Erythroblast (primary cell): ENCODE results near the gene MCF2L2.
"Not testable (repeated sequence)": the region's sequence is repeated elsewhere in the genome, so short reads cannot be mapped to it uniquely, and the experiment has no call there.

Experiments
- DNase-seq, 2 experiments: peaks; one replicate each; lab custom pipeline; 2025; lab: John Stamatoyannopoulos, UW
- GATA1 ChIP-seq: IDR thresholded peaks from 2 replicates; pipeline ENCODE4 v1.6.1; 2011; ENCODE audit warnings: low read depth, mild to moderate bottlenecking, control low read depth, low read length, moderate library complexity
- POLR2A ChIP-seq: IDR thresholded peaks from 2 replicates; pipeline ENCODE4 v1.6.1; 2011; ENCODE audit warnings: mild to moderate bottlenecking, low read length

MCF2L2 gene

DNA sequence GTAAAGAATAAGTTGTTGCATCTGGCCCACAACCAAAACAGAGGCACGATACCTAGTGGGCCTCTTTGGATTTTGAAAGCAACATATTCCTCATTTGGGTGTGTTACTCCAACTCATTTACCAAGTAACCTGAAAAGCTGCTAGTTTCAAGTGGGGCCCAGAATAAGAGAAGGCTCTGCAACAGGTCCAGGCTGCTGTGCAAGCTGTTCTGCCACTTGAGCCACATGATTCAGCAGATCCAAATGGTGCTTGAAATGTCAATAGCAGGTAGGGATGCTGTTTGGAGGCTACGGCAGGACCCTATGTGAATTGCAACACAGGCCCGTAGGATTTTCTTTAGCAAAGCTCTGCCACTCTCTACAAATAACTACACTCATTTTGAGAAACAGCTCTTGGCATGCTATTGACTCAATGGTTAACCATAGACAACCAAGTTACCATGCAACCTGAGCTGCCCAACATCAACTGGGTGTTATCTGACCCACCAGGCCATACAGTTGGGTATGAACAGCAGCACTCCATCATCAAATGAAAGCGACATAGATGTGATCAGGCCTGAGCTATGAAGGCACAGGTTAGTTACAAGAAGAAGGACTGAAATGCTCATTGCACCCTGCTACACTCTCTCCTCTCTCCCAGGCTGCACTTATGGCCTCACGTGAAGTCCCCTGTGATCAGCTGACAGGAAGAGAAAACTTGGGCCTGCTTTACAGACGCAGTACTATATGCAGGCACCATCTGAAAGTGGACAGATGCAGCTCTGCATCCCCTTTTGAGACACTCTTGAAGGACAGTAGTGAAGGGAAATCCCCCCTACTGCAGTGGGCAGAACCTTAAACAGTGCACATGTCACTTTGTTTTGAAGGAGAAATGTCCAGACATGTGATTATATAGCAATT lies 9.5 kb upstream of the MCF2L2 start:
- no peak for DNase-seq
- TF ChIP-seq GATA1 (no peak), POLR2A (no peak)

DNA sequence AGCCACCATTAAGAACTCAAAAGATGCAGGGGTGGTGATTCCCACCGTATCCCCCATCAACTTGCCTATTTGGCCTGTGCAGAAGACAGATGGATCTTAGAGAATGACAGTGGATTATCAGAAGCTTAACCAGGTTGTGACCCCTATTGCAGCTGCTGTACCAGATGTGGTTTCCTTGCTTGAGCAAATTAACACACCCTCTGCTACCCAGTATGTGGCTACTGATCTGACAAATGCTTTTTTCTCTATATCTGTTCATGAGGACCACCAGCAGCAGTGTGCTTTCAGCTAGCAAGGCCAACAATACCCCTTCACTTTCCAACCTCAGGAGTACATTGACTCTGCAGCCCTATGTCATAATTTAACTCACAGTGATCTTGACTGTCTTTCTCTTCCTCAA lies 8.6 kb upstream of the MCF2L2 start:
- DNase-seq, result no peak
- TF ChIP-seq POLR2A (no peak), GATA1 (no peak)

DNA sequence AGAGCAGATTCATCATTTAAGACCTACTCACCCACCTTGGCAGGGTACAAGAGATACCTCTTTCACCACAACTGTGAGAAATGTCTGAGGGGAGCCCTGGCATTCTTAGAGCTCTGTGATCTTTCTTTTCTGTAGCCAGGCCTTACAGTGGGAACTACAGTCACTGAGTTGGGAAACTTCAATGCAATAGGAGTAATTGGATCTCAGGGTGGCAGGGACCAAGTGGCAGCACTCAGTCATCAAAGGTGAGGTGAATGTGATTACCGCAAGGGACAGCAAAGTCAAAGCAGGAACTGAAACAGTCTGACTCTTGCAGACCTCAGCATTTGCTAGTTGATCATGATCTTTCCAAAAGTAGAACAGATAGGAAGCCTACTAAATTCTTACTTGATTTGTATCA lies 7.2 kb upstream of the MCF2L2 start:
- TF ChIP-seq GATA1 (no peak), POLR2A (no peak)
- DNase-seq, result no peak

DNA sequence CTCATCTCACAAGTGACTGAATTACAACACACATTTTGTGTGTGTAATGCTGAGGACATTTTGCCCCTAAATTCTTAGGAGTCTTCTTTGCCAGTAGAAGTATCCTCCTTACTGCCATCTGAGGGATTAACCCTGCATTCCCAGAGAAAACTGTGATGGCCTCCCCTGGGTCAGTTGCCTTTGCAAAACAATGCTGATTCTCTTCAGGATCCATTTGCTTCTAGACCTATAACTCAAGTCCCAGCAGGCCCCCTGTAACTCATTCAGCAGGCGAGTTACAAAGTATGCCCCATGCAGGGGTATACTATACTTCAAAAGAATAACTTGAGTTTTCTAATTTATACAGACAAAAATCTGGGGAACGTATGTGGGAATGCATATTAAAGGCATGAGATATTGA lies 6.6 kb upstream of the MCF2L2 start:
- TF ChIP-seq GATA1 (no peak), POLR2A (no peak)
- no peak for DNase-seq

- TF ChIP-seq GATA1 (no peak), POLR2A (no peak)
- DNase-seq, result no peak
Observed at GRCh38 chr3:183434503-183434902, 6.1 kb upstream of the MCF2L2 start.

DNA sequence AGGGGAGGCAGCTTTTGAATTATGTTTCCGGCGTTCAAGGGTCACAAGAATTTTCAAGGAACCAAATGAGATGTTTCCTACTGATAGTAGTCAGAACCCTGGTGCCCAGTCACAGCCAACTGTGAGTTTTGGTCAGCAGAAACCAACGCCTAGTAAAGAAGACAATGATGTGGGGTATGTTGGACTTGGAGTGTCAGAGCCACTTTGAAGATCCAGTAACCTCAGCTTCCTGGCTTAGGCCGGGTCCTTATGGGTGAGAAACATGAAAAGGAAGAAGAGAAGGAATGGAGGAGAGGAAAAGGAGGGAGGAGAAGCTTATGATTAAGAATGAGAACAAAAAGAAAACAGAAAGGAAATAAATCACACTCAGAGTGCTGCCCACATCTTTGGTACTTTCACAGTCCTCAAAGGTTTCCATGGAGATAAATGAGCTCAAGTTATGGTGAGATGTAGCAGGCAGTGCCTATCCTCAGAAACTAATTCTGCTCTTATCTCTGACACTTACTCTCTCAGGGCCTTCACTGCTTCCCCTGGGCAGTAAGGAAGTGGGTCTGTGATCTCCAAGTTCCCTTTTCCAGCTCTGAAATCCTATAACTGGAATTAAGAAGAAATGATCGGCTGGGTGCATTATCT lies 2.0 kb upstream of the MCF2L2 start:
- no peak for DNase-seq
- no peak for TF ChIP-seq POLR2A
- no peak for TF ChIP-seq GATA1

DNA sequence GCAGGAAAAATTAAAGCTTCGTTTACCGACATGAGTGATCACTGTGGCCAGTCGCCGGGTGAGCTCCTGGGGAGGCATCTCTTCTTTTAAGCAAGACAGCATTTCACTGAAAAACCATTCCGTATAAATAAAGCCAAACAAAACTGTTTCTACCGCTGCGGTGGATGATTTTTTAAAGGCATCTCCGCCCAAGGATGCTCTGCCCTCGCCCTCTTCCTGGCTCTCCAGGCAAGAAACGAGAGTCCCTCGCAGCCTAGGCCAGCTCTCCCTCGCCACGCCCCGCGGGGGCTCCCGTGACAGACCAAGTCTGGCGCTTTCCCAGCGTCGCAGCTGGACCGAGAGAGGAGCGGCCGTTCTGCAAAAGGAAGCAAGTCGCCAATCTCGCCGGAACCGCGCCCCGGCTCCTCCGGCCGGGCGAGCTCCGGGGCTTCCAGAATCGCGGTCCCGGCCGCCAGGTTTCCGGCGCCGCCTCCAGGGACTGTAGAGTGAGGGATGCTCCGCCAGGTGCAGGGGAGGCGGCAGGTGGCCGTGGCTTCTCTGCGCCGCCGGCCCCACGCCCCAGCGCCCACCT lies 458 bp downstream of the MCF2L2 start:
- TF ChIP-seq POLR2A, result no peak
- TF ChIP-seq GATA1, result no peak
- peak; percentile 21 to 28 for DNase-seq

DNA sequence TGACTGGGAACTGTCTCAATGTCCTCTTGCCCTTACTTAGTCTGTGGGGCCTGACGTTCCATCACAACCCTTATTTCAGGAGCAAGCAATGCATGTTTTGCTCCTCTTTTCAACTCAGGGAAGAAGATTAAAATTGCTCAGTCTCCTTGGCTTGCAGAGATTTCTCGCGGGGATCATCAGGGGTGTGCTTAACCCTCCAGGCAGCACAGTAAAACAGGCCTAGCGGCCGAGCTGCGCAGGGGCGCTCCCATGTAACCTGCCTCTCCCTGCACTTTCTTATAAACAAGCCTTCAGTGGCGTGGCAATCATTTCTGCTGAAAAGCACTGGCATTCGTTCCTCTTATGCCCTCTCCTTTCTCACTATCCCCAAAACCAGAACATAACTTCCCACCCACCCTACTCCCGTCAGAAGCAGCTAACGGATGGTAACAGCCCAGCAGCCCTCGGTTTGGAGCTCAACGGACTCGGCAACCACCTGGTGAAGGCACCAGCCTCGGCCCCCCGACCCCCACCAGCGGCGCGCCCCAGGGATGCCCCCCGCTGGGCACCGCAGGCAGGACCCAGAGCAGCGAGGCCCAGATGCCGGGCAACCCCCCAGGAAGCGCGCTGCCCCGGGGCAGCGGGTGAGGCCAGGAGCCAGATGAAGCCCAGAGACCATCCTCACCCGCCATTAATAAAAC lies 1.1 kb downstream of the MCF2L2 start:
- no peak for DNase-seq
- no peak for TF ChIP-seq POLR2A
- no peak for TF ChIP-seq GATA1

DNA sequence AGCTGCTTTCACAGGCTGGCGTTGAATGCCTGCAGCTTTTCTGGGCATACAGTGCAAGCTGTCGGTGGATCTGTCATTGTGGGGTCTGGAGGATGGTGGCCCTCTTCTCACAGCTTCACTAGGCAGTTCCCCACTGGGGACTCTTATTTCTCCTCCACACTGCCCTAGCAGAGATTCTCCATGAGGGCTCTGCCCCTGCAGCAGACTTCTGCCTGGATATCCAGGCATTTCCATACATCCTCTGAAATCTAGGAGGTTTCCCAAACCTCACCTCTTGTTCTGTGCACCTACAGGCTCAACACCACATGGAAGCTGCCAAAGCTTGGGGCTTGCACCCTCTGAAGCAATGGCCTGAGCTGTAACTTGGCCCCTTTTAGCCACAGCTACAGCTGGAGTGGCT lies 9.6 kb downstream of the MCF2L2 start:
- DNase-seq, result not testable (repeated sequence)

DNA sequence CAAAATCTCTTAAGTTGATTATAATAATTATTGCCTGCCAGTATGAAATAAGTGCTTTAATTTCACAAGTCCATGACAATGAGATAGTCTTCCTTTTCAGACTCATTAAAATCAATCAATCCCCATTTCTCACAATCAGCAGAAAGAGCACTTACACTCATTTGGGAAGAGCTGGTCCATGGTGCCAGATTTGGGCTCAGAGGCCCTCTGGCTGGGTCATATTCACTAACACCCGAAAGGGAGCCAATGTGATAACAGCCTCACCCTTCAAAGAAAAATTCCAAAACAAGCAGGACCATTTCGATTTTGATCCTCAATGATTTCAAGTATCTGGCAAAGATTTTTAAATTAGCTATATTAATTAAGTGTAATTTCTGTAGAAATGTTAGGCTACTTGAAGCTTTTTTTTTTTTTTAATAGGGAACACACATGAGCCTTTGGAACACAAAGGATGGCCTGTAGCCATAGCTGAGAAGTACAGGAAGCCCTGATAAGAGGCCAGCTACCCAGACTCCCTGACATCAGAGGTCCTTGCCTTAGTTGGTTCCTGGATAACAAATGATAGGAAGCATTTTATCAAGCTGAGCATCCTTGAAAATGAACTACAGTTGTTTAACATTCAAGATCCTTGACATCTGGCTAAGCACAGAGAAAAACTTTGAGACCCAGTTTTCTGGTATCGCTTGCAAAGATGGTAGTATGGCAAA lies 17.1 kb downstream of the MCF2L2 start:
- TF ChIP-seq GATA1 (no peak), POLR2A (no peak)
- DNase-seq, result no peak

DNA sequence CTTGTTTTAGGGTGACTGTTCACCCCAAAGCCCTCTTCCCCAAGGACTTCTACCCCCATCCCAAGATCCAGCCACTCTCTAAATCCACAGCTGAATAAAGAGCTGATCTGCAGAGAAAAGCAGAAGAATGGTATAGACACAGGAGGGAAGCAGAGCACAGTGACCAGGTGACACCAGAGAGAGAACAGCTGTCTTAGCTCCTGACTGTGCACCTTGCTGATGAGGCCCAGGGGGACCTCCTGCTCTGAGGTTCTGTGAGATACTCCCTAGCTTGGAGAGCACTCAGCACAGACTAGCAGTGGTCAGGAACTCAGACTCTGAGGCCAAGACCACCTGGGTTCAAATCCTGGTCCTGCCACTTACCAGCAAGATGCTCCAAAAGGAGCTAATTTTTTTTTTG lies 17.7 kb downstream of the MCF2L2 start:
- TF ChIP-seq GATA1, result no peak
- no peak for TF ChIP-seq POLR2A
- DNase-seq, result no peak

GRCh38 chr3:183410280-183410679 lies 18.1 kb downstream of the MCF2L2 start:
- DNase-seq, result peak in 1 of 2 experiments; percentile 13
- TF ChIP-seq POLR2A (no peak), GATA1 (no peak)

DNA sequence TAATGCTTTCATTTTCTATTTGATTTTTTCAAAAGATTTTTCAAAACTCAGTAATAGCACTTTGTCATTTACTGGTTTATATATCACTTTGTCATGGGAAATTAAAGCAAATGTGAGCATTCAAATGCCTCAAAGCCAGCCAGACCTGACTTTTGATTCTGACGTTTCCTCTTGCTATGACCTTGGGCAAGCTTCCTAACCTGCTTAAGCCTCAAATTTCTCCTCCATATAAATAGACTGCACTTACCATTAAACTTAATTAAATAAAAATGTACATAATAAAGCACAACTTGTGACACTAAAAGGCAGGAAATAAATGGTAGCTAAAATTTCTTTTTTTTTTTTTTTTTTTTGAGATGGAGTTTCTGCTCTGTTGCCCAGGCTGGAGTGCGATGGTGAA lies 19.2 kb downstream of the MCF2L2 start:
- DNase-seq, result no peak
- no peak for TF ChIP-seq POLR2A
- TF ChIP-seq GATA1, result no peak

DNA sequence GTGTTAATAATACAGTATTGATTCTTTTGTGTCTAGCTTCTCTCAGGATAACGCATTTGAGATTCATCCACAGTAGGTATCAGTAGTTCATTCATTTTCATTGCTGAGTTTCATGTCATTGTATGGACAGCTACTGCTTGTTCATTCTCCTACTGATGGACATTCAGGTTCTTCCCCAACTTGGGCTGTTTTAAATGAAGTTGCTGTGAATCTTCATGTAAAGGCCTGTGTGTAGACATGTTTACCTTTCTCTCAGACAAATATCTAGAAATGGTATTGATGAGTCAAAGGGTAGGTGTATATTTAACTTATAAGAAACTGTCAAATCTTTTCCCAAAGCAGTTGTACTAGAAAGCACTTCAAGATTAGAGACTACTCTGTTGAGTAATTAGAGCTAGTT lies 26.7 kb downstream of the MCF2L2 start:
- DNase-seq, result no peak
- no peak for TF ChIP-seq POLR2A
- no peak for TF ChIP-seq GATA1
